Spleen (tissue), 11 donors: ENCODE results near the gene PRSS27. TPM values are rescaled to one million over a fixed set of nuclear protein-coding genes. Genes with fewer than 3 reads are reported as not detected.
"Not testable (repeated sequence)": the region's sequence is repeated elsewhere in the genome, so short reads cannot be mapped to it uniquely, and the experiment has no call there.

Source experiments
- DNase-seq: peaks from one replicate; pipeline ENCODE4 v3.0.0-alpha.2; 2020
- H3K27ac ChIP-seq, 8 donors: fragments of 200-600 bp; sonication (generic) in 7 of 8; 1 replicate in 4 of 8; 2 replicates in 4 of 8; pipeline versions ENCODE4 v1.5.0 to v1.8.0; 2016 to 2021; ENCODE audit warnings: inconsistent platforms in 4 of 8, mild to moderate bottlenecking in 4 of 8, moderate library complexity in 1 of 8
- H3K27me3 ChIP-seq, 7 donors: fragments of 200-600 bp; sonication (generic) in 6 of 7; replicated peaks in 1 of 7; 1 replicate in 4 of 7; 2 replicates in 3 of 7; pipeline versions ENCODE4 v1.5.0 to v1.8.0; 2016 to 2021; ENCODE audit warnings: inconsistent platforms in 3 of 7, mild to moderate bottlenecking in 1 of 7
- H3K36me3 ChIP-seq, 6 donors: fragments of 200-600 bp; sonication (generic) in 5 of 6; 1 replicate in 4 of 6; 2 replicates in 2 of 6; pipeline versions ENCODE4 v1.5.0 to v1.8.0; 2016 to 2021; ENCODE audit warnings: inconsistent platforms in 2 of 6
- H3K4me1 ChIP-seq, 6 donors: fragments of 200-600 bp; sonication (generic) in 5 of 6; 1 replicate in 3 of 6; 2 replicates in 3 of 6; pipeline versions ENCODE4 v1.5.0 to v1.8.0; 2016 to 2021; ENCODE audit warnings: inconsistent platforms in 3 of 6
- H3K4me3 ChIP-seq, 8 donors: fragments of 200-600 bp; sonication (generic) in 7 of 8; 1 replicate in 4 of 8; 2 replicates in 4 of 8; pipeline versions ENCODE4 v1.5.0 to v1.8.0; 2016 to 2021; ENCODE audit warnings: inconsistent platforms in 4 of 8, mild to moderate bottlenecking in 4 of 8, moderate library complexity in 2 of 8
- H3K9me3 ChIP-seq, 8 donors: fragments of 200-600 bp; sonication (generic) in 7 of 8; 1 replicate in 4 of 8; 2 replicates in 4 of 8; pipeline versions ENCODE4 v1.5.0 to v1.8.0; 2016 to 2021; ENCODE audit warnings: inconsistent platforms in 4 of 8
- CTCF ChIP-seq, 11 experiments: fragments of 200-600 bp in 7 of 11; fragments of 450-650 bp in 4 of 11; sonication (generic) in 4 of 11; IDR thresholded peaks in 8 of 11; conservative IDR thresholded peaks in 3 of 11; 1 replicate in 7 of 11; 2 replicates in 4 of 11; pipeline versions ENCODE4 v1.4.0 to v1.8.0; 2016 to 2021; ENCODE audit warnings: antibody characterized with exemption in 11 of 11, inconsistent platforms in 4 of 11, mild to moderate bottlenecking in 1 of 11
- POLR2A ChIP-seq, 3 donors: fragments of 450-650 bp; IDR thresholded peaks; one replicate each; pipeline ENCODE4 v1.5.1; 2017; ENCODE audit warnings: antibody characterized with exemption in 3 of 3, mild to moderate bottlenecking in 1 of 3
- POLR2AphosphoS5 ChIP-seq, 3 donors: sonication (generic); formaldehyde crosslinking; IDR thresholded peaks; one replicate each; pipeline ENCODE4 v1.5.1; 2017; ENCODE audit warnings: antibody characterized with exemption in 3 of 3
- WGBS, 5 donors: extraction: QIAGEN DNeasy Blood & Tissue Kit in 3 of 5; methylation state at CpG; one replicate each; pipeline versions ENCODE4 v1.1.5 to v1.1.7; 2013 to 2018; 5-methylcytosine and 5-hydroxymethylcytosine counted together
- intact Hi-C: fragments of 100-400 bp; cut with DNase I; formaldehyde crosslinking; loops from one replicate; pipeline ENCODE4 v1.15.0; 2023; ENCODE audit warnings: low total_unique reads
- polyA plus RNA-seq, 3 donors: library from polyadenylated mRNA; stranded (reverse); fragments of 200-250 nt; gene quantifications; one replicate each; pipeline ENCODE4 v1.2.1, GENCODE V29; 2013
- total RNA-seq, 7 donors: library from RNA; depleted of rRNA in 3 of 7; stranded (reverse); fragments of >200 nt in 3 of 7; fragmentation: NEBNext Ultra II Directional in 4 of 7; extraction: Animal tissue kit (Norgen Biotek cat#: 25700) in 4 of 7; gene quantifications; one replicate each; pipeline versions ENCODE4 v1.1.0 to v1.2.1, GENCODE V29; 2016 to 2021
- donor health status: healthy with polysubstance abuse.
- donor health status: DM: no; HTN: no; CAD: no; lungs with moderate emphysema.
- donor health status: DM: no; HTN: no; CAD: no.
- donor health status: Bipolar disorder and iron deficiency.
- donor health status: healthy.
- donor health status: DM: no; HTN: no; CAD: no.
- donor health status: DM: yes; HTN: yes; CAD: no.

Gene PRSS27
- total and polyA plus RNA-seq, 10 donors = 0.84 to 2.1 (median 1.2) TPM

GRCh38 chr16:2673066-2673999 lies 46.7 kb downstream of the PRSS27 start:
- 0 to 2% (median 1%) methylated on average over 46 to 107 of the region's 107 CpGs for WGBS, 5 donors
- TF ChIP-seq POLR2AphosphoS5 (IDR thresholded peaks at IDR 0.05) (peak; percentile 49 to 79 (median 78)), CTCF (IDR thresholded peaks at IDR 0.05 in 8 of 11, conservative IDR thresholded peaks at IDR 0.05 in 3 of 11) (peak in 1 of 11 experiments; percentile 22), POLR2A (IDR thresholded peaks at IDR 0.05) (peak in 1 of 3 donors; percentile 32)
- no peaks in the 10 kb centered on the region for H3K9me3 ChIP-seq
- H3K36me3 ChIP-seq = peaks cover 0 to 20% (median 5%) of the 10 kb centered on the region in 6 donors
- DNase-seq = peak; percentile 99
- H3K4me3 ChIP-seq = peak overlapping the region; percentile 50 to 83 (median 62)
- H3K4me1 ChIP-seq = peaks cover 14 to 51% (median 38%) of the 10 kb centered on the region in 6 donors
- no peaks in the 10 kb centered on the region for H3K27me3 ChIP-seq
- peak overlapping the region; percentile 83 to 97 (median 90) for H3K27ac ChIP-seq
- intact Hi-C loops = no loop called here

DNA sequence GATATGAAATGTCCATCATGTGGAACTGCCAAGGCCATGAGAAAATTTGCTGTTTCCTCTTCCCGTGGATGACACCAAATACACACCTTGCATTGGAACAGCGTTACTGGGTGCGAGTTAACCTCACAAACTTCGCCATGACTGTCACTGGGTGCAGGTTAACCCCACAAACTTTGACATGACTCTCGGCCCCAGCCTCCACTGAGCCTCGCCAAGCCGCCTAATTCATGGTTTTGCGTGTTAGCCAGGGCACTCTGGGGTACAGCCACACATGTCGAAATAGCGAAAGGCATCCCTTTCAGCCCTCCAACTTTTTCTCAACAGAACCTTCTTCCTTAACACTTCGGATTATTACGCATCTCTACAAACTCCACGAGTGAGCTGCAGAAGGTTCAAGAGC lies 48.3 kb downstream of the PRSS27 start:
- peaks cover 0 to 36% (median 10%) of the 10 kb centered on the region in 6 donors for H3K36me3 ChIP-seq
- DNase-seq = no peak

DNA sequence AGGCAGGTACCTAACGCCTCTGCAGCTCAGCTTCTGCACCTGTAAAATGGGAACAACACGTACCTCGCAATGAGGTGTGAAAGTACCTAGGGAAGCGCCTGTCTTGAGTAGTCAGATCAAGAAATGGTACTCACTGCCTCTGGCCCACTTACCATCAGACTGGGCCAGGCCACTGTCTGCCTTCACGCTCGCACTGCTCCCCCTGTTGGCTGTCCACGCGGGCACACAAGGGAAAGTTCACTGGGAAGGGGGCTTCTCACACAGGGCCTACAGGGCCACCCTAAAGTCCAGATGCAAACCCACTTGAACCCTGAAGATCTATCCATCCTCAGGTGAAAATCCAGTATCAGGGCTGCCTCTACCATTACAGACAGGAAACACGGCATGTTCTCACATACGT lies 48.8 kb downstream of the PRSS27 start:
- Histone ChIP-seq H3K36me3 (peaks cover 0 to 41% (median 10%) of the 10 kb centered on the region in 6 donors), H3K4me1 (peaks cover 14 to 51% (median 38%) of the 10 kb centered on the region in 6 donors), H3K4me3 (peak overlapping the region in 1 of 8 donors; percentile 83), H3K27ac (peak overlapping the region in 2 of 8 donors; percentile 16 to 17)
- H3K9me3 ChIP-seq, DNase-seq, H3K27me3 ChIP-seq, intact Hi-C loops: not testable (repeated sequence)
- peak in 5 of 11 experiments; percentile 21 to 31 (median 27) for TF ChIP-seq CTCF (IDR thresholded peaks at IDR 0.05 in 8 of 11, conservative IDR thresholded peaks at IDR 0.05 in 3 of 11)
- WGBS, 5 donors = 58 to 75% (median 58%) methylated on average over 9 to 10 of the region's 10 CpGs

More for the DNA sequence above, 48.3 kb downstream of the PRSS27 start:
- Histone ChIP-seq H3K4me1 (peaks cover 14 to 51% (median 38%) of the 10 kb centered on the region in 6 donors), H3K27ac (no peak overlapping the region), H3K27me3 (no peaks in the 10 kb centered on the region), H3K4me3 (peak overlapping the region in 4 of 8 donors; percentile 11 to 83 (median 63)), H3K9me3 (no peaks in the 10 kb centered on the region)
- intact Hi-C loops = no loop called here
- TF ChIP-seq POLR2AphosphoS5 (IDR thresholded peaks at IDR 0.05) (no peak), CTCF (IDR thresholded peaks at IDR 0.05 in 8 of 11, conservative IDR thresholded peaks at IDR 0.05 in 3 of 11) (no peak)
- WGBS, 5 donors = 84 to 91% (median 89%) methylated on average over 13 of the region's 13 CpGs

DNA sequence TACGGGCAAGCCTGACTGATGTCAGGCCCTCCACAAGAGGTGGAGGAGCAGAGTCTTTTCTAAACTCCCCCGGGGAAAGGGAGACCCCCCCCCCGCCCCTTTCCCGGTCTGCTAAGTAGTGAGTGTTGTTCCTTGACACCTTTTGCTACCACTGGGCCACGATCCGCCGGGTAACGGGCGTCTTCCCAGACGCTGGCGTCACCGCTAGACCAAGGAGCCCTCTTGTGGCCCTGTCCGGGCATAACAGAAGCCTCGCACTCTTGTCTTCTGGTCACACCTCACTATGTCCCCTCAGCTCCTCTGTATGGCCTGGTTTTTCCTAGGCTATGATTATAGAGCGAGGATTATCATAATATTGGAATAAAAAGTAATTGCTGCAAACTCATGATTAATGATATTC lies 50.0 kb downstream of the PRSS27 start:
- peaks cover 14 to 47% (median 38%) of the 10 kb centered on the region in 6 donors for H3K4me1 ChIP-seq
- 14 to 43% (median 17%) methylated on average over 4 to 15 of the region's 15 CpGs for WGBS, 5 donors
- H3K27me3 ChIP-seq, H3K9me3 ChIP-seq, intact Hi-C loops: not testable (repeated sequence)
- DNase-seq = peak; percentile 87
- peak; percentile 26 to 78 (median 58) for TF ChIP-seq CTCF (IDR thresholded peaks at IDR 0.05 in 8 of 11, conservative IDR thresholded peaks at IDR 0.05 in 3 of 11)
- peak overlapping the region in 1 of 8 donors; percentile 38 for H3K4me3 ChIP-seq
- H3K27ac ChIP-seq = peak overlapping the region in 2 of 8 donors; percentile 16 to 42
- H3K36me3 ChIP-seq = peaks cover 0 to 53% (median 10%) of the 10 kb centered on the region in 6 donors

DNA sequence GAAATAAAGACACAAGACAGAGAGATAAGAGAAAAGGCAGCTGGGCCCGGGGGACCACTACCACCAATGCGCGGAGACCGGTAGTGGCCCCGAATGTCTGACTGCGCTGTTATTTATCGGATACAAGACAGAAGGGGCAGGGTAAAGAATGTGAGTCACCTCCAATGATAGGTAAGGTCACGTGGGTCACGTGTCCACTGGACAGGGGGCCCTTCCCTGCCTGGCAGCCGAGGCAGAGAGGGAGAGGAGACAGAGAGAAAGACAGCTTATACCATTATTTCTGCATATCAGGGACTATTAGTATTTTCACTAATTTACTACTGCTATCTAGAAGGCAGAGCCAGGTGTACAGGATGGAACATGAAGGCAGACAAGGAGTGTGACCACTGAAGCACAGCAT lies 50.4 kb downstream of the PRSS27 start:
- H3K27me3 ChIP-seq, DNase-seq, H3K9me3 ChIP-seq, intact Hi-C loops: not testable (repeated sequence)
- peak overlapping the region in 1 of 8 donors; percentile 38 for H3K4me3 ChIP-seq
- peaks cover 14 to 43% (median 36%) of the 10 kb centered on the region in 6 donors for H3K4me1 ChIP-seq
- peaks cover 0 to 57% (median 10%) of the 10 kb centered on the region in 6 donors for H3K36me3 ChIP-seq
- peak overlapping the region in 2 of 8 donors; percentile 16 to 42 for H3K27ac ChIP-seq
- 81 to 87% (median 84%) methylated on average over 9 to 10 of the region's 10 CpGs for WGBS, 5 donors

DNA sequence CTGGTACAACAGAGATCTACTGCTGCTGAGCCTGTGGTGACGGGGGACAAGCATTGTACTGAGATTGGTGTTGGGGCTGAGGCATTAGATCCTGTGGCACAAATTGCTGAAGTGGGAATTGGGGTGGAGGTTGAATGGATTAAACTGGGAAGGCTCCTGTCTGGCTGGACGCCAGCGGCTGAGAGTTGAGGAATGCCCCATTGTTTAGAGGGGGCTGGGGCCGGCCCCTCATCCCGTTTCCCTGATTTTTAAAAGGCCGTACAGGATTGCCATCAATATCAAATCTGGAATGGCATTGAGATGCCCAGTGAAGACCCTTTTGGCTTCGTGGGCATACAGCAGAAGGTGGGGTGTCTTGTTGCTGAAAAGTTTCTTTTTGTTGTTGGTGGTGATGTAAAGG lies 53.4 kb downstream of the PRSS27 start:
- H3K4me3 ChIP-seq, H3K27ac ChIP-seq, intact Hi-C loops, H3K9me3 ChIP-seq, H3K27me3 ChIP-seq, DNase-seq: not testable (repeated sequence)
- peaks cover 0 to 75% (median 10%) of the 10 kb centered on the region in 6 donors for H3K36me3 ChIP-seq
- WGBS, 5 donors = 88 to 94% (median 93%) methylated on average over 7 of the region's 7 CpGs
- H3K4me1 ChIP-seq = peaks cover 2 to 30% (median 18%) of the 10 kb centered on the region in 6 donors
